Left lung (tissue), 10 donors: ENCODE results near the gene PTGS1. TPM values are rescaled to one million over a fixed set of nuclear protein-coding genes. Genes with fewer than 3 reads are reported as not detected.

Experiments
- ATAC-seq: fragments of 200-7000 bp; cut with Tn5 transposase; one replicate; pipeline ENCODE4 v1.9.1; 2020; ENCODE audit warnings: moderate library complexity
- DNase-seq, 4 donors: peaks; one replicate each; pipeline ENCODE4 v3.0.0-alpha.2; 2013 to 2020
- H3K27ac ChIP-seq, 2 donors: fragments of 200-600 bp; sonication (generic) in 1 of 2; one replicate each; pipeline versions ENCODE4 v1.5.0 to v1.8.0; 2020 to 2021
- H3K27me3 ChIP-seq, 2 donors: fragments of 200-600 bp; sonication (generic) in 1 of 2; one replicate each; pipeline versions ENCODE4 v1.5.0 to v1.8.0; 2020 to 2021
- H3K36me3 ChIP-seq, 2 donors: fragments of 200-600 bp; sonication (generic) in 1 of 2; one replicate each; pipeline versions ENCODE4 v1.5.0 to v1.8.0; 2020 to 2021
- H3K4me1 ChIP-seq, 2 donors: fragments of 200-600 bp; one replicate each; pipeline ENCODE4 v1.8.0; 2021
- H3K4me3 ChIP-seq, 2 donors: fragments of 200-600 bp; sonication (generic) in 1 of 2; one replicate each; pipeline versions ENCODE4 v1.5.0 to v1.8.0; 2020 to 2021; ENCODE audit warnings: mild to moderate bottlenecking in 1 of 2
- H3K9me3 ChIP-seq, 2 donors: fragments of 200-600 bp; sonication (generic) in 1 of 2; one replicate each; pipeline versions ENCODE4 v1.5.0 to v1.8.0; 2020 to 2021
- CTCF ChIP-seq, 2 donors: fragments of 200-600 bp; sonication (generic) in 1 of 2; IDR thresholded peaks; one replicate each; pipeline versions ENCODE4 v1.5.0 to v1.8.0; 2021; ENCODE audit warnings: antibody characterized with exemption in 2 of 2
- intact Hi-C, 2 donors: fragments of 100-400 bp; cut with DNase I; formaldehyde crosslinking; loops; one replicate each; pipeline versions ENCODE4 v1.11.2 to v1.14.2; 2022
- polyA plus RNA-seq, 6 donors: library from polyadenylated mRNA; unstranded; fragments of 120-200 nt; gene quantifications; one replicate each; pipeline ENCODE4 v1.2.1, GENCODE V29; 2013; ENCODE audit not compliant: insufficient read length in 6 of 6
- total RNA-seq, 2 donors: library from RNA; stranded (reverse); fragmentation: NEBNext Ultra II Directional; extraction: Animal tissue kit (Norgen Biotek cat#: 25700); gene quantifications; one replicate each; pipeline ENCODE4 v1.2.1, GENCODE V29; 2021
- donor health status: DM: no; HTN: yes; CAD: no.
- donor health status: DM: no; HTN: no; CAD: no.

The PTGS1 gene
- total and polyA plus RNA-seq, 8 donors, result 3.8 to 16.3 (median 4.8) TPM

- Histone ChIP-seq H3K36me3 (no peaks in the 10 kb centered on the region), H3K27me3 (no peaks in the 10 kb centered on the region), H3K4me1 (no peaks in the 10 kb centered on the region), H3K9me3 (peaks cover 0 to 7% of the 10 kb centered on the region in 2 donors), H3K27ac (no peak overlapping the region), H3K4me3 (no peak overlapping the region)
- ATAC-seq, result no peak
- TF ChIP-seq CTCF (IDR thresholded peaks at IDR 0.05), result no peak
- intact Hi-C loops, result no loop called here
- no peak for DNase-seq
Measured at GRCh38 chr9:122383992-122384461, 13.2 kb downstream of the PTGS1 start.

- TF ChIP-seq CTCF (IDR thresholded peaks at IDR 0.05), result no peak
- Histone ChIP-seq H3K4me1 (no peaks in the 10 kb centered on the region), H3K9me3 (no peaks in the 10 kb centered on the region), H3K27me3 (no peaks in the 10 kb centered on the region), H3K4me3 (no peak overlapping the region), H3K36me3 (no peaks in the 10 kb centered on the region), H3K27ac (no peak overlapping the region)
- no peak for DNase-seq
- intact Hi-C loops, result no loop called here
- no peak for ATAC-seq
Measured at GRCh38 chr9:122386311-122386872, 15.6 kb downstream of the PTGS1 start.

- H3K27ac ChIP-seq, result no peak overlapping the region
- no peaks in the 10 kb centered on the region for H3K9me3 ChIP-seq
- no peak overlapping the region for H3K4me3 ChIP-seq
- ATAC-seq (no peak), DNase-seq (no peak)
- TF ChIP-seq CTCF (IDR thresholded peaks at IDR 0.05), result no peak
- H3K4me1 ChIP-seq, result no peaks in the 10 kb centered on the region
- no peaks in the 10 kb centered on the region for H3K36me3 ChIP-seq
- intact Hi-C loops, result no loop called here
- no peaks in the 10 kb centered on the region for H3K27me3 ChIP-seq
Measured at GRCh38 chr9:122387536-122387935, 16.7 kb downstream of the PTGS1 start.

GRCh38 chr9:122389195-122389594 is 18.4 kb downstream of the PTGS1 start:
- Histone ChIP-seq H3K9me3 (no peaks in the 10 kb centered on the region), H3K27me3 (no peaks in the 10 kb centered on the region), H3K27ac (no peak overlapping the region), H3K36me3 (no peaks in the 10 kb centered on the region), H3K4me1 (no peaks in the 10 kb centered on the region), H3K4me3 (no peak overlapping the region)
- no peak for TF ChIP-seq CTCF (IDR thresholded peaks at IDR 0.05)
- DNase-seq, result no peak
- intact Hi-C loops, result no loop called here
- ATAC-seq, result no peak

- intact Hi-C loops, result no loop called here
- no peak for TF ChIP-seq CTCF (IDR thresholded peaks at IDR 0.05)
- H3K27ac ChIP-seq, result no peak overlapping the region
- peak; percentile 64 for ATAC-seq
- H3K4me3 ChIP-seq, result no peak overlapping the region
- no peaks in the 10 kb centered on the region for H3K4me1 ChIP-seq
- H3K36me3 ChIP-seq, result no peaks in the 10 kb centered on the region
- no peak for DNase-seq
- H3K27me3 ChIP-seq, result no peaks in the 10 kb centered on the region
- H3K9me3 ChIP-seq, result no peaks in the 10 kb centered on the region
Measured at GRCh38 chr9:122389799-122390481, 19.1 kb downstream of the PTGS1 start.
